Keratinocyte (primary cell): ENCODE data around the gene CCNY.

ENCODE experiments used
- EZH2 ChIP-seq: IDR thresholded peaks from one replicate; pipeline ENCODE4 v1.6.1; 2012; ENCODE audit warnings: inconsistent platforms, mild to moderate bottlenecking, low read length, moderate library complexity
- TF ChIP-seq, protein P1 (sequence below), 3 experiments: IDR thresholded peaks in 1 of 3; conservative IDR thresholded peaks in 1 of 3; optimal IDR thresholded peaks in 1 of 3; 2 replicates in 2 of 3; 3 replicates in 1 of 3; pipeline versions ENCODE3 to v1.5.1; 2011; ENCODE audit warnings: low read length in 3 of 3, mild to moderate bottlenecking in 3 of 3, moderate library complexity in 2 of 3, control low read depth in 1 of 3, inconsistent platforms in 1 of 3; ENCODE audit not compliant: insufficient read depth in 2 of 3; ENCODE audit errors: extremely low read depth in 1 of 3

DNA sequence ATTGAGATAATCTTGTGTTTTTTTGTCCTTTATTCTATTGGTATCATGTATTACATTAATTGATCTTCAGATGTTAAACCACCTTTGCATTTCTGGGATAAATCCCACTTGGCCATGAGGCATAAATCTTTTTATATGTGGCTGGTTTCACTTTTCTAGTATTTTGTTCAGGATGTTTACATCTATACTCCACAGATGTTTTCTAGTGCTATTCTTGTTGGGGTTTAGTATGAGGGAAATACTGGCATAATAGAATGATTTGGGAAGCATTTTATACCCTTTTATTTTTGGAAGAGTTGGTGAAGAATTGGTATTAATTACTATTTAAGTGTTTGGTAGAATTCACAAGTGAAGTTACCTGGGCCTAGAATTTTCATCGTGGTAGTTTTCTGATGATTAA is 41.8 kb upstream of the CCNY start:
- TF ChIP-seq EZH2: no peak
- TF ChIP-seq, protein P1, sequence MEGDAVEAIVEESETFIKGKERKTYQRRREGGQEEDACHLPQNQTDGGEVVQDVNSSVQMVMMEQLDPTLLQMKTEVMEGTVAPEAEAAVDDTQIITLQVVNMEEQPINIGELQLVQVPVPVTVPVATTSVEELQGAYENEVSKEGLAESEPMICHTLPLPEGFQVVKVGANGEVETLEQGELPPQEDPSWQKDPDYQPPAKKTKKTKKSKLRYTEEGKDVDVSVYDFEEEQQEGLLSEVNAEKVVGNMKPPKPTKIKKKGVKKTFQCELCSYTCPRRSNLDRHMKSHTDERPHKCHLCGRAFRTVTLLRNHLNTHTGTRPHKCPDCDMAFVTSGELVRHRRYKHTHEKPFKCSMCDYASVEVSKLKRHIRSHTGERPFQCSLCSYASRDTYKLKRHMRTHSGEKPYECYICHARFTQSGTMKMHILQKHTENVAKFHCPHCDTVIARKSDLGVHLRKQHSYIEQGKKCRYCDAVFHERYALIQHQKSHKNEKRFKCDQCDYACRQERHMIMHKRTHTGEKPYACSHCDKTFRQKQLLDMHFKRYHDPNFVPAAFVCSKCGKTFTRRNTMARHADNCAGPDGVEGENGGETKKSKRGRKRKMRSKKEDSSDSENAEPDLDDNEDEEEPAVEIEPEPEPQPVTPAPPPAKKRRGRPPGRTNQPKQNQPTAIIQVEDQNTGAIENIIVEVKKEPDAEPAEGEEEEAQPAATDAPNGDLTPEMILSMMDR (optimal IDR thresholded peaks at IDR 0.05 in 1 of 3, IDR thresholded peaks at IDR 0.05 in 1 of 3, conservative IDR thresholded peaks at IDR 0.05 in 1 of 3; ENCODE audit: extremely low read depth in 1 of 3, insufficient read depth in 2 of 3, low read length in 3 of 3): no peak
